H1 (cell line): ENCODE measurements around the gene JPH2. TPM values are rescaled to one million over a fixed set of nuclear protein-coding genes. Genes with fewer than 3 reads are reported as not detected.
"Not testable (repeated sequence)": the region's sequence is repeated elsewhere in the genome, so short reads cannot be mapped to it uniquely, and the experiment has no call there.

ENCODE experiments used
- CTCF ChIA-PET: fragments of 300-600 bp; sonication (Branson Sonifier 250); formaldehyde crosslinking; loops from one replicate; lab custom pipeline; 2021; ENCODE audit not compliant: partially characterized antibody; lab: Charles Lee
- POLR2A ChIA-PET: fragments of 300-600 bp; sonication (Branson Sonifier 250); formaldehyde crosslinking; loops from one replicate; lab custom pipeline; 2021; ENCODE audit warnings: inconsistent platforms; ENCODE audit not compliant: partially characterized antibody; lab: Charles Lee
- DNase-seq, 2 experiments: peaks; one replicate each; pipeline versions ENCODE4 v3.0.0 to v3.0.0-alpha.2; 2010 to 2022; ENCODE audit warnings: low spot score in 2 of 2, low read depth in 1 of 2, mixed read lengths in 1 of 2
- FAIRE-seq: peaks from 2 replicates; lab custom pipeline; 2011; peaks lifted over from hg19 to GRCh38; lab: Jason Lieb, UNC
- H2AFZ ChIP-seq: 2 replicates; pipeline ENCODE4 v1.8.1; 2012; ENCODE audit warnings: low read length, inconsistent platforms
- H2AK5ac ChIP-seq: 2 replicates; pipeline ENCODE4 v1.6.1; 2013; ENCODE audit warnings: low read depth, low read length
- H2BK120ac ChIP-seq: replicated peaks from 2 replicates; pipeline ENCODE3; 2013; ENCODE audit warnings: low read depth, low read length, inconsistent platforms
- H2BK12ac ChIP-seq: 2 replicates; pipeline ENCODE4 v1.6.1; 2013; ENCODE audit warnings: low read depth, low read length
- H2BK15ac ChIP-seq: 2 replicates; pipeline ENCODE4 v1.6.1; 2013; ENCODE audit warnings: low read length
- H2BK20ac ChIP-seq: 2 replicates; pipeline ENCODE4 v1.6.1; 2013; ENCODE audit warnings: low read length
- H2BK5ac ChIP-seq: 2 replicates; pipeline ENCODE4 v1.6.1; 2013; ENCODE audit warnings: low read depth, low read length
- H3K14ac ChIP-seq: 2 replicates; pipeline ENCODE4 v1.6.1; 2013; ENCODE audit warnings: inconsistent platforms; ENCODE audit not compliant: insufficient read length
- H3K18ac ChIP-seq: 2 replicates; pipeline ENCODE4 v1.6.1; 2013; ENCODE audit warnings: low read length; ENCODE audit errors: extremely low read depth
- H3K23ac ChIP-seq: 2 replicates; pipeline ENCODE4 v1.6.1; 2013; ENCODE audit warnings: inconsistent platforms; ENCODE audit not compliant: insufficient read length
- H3K23me2 ChIP-seq: 2 replicates; pipeline ENCODE4 v1.6.1; 2013; ENCODE audit warnings: low read depth, low read length
- H3K27ac ChIP-seq: 2 replicates; pipeline ENCODE4 v1.6.1; 2011; ENCODE audit warnings: low read depth, low read length, inconsistent platforms
- H3K27me3 ChIP-seq, 4 experiments: replicated peaks in 1 of 4; 1 replicate in 1 of 4; 2 replicates in 3 of 4; pipeline versions ENCODE4 v1.6.1 to v1.8.1; 2011 to 2013; ENCODE audit warnings: low read length in 3 of 4, mild to moderate bottlenecking in 3 of 4, inconsistent platforms in 2 of 4, mixed read lengths in 2 of 4, moderate library complexity in 1 of 4; ENCODE audit not compliant: control insufficient read depth in 3 of 4, insufficient read depth in 3 of 4; ENCODE audit errors: extremely low read depth in 1 of 4
- H3K36me3 ChIP-seq, 4 experiments: 2 replicates each; pipeline versions ENCODE4 v1.6.1 to v1.8.1; 2011 to 2013; ENCODE audit warnings: mild to moderate bottlenecking in 4 of 4, low read length in 3 of 4, moderate library complexity in 2 of 4, control low read depth in 1 of 4, inconsistent platforms in 1 of 4; ENCODE audit not compliant: insufficient read depth in 4 of 4, control insufficient read depth in 2 of 4
- H3K4ac ChIP-seq: replicated peaks from 2 replicates; pipeline ENCODE3; 2013; ENCODE audit warnings: low read length, low read depth, mixed read lengths, inconsistent platforms; ENCODE audit not compliant: insufficient read length
- H3K4me1 ChIP-seq, 4 experiments: replicated peaks in 1 of 4; 1 replicate in 1 of 4; 2 replicates in 3 of 4; pipeline versions ENCODE4 v1.6.1 to v1.8.1; 2011 to 2013; ENCODE audit warnings: low read length in 3 of 4, inconsistent platforms in 2 of 4, mixed read lengths in 1 of 4; ENCODE audit not compliant: insufficient read depth in 4 of 4, control insufficient read depth in 3 of 4
- H3K4me2 ChIP-seq, 2 experiments: 2 replicates each; pipeline versions ENCODE4 v1.6.1 to v1.8.1; 2011 to 2013; ENCODE audit warnings: low read depth in 2 of 2, low read length in 2 of 2, control low read depth in 1 of 2, inconsistent platforms in 1 of 2, mild to moderate bottlenecking in 1 of 2; ENCODE audit not compliant: insufficient read depth in 1 of 2
- H3K4me3 ChIP-seq, 4 experiments: fragments of 200-600, 300-600 bp in 1 of 4; sonication (generic), shearing (Covaris generic), sonication (Bioruptor Twin) in 1 of 4; 2 replicates each; pipeline versions ENCODE4 v1.5.1 to v1.8.1; 2011 to 2016; ENCODE audit warnings: low read length in 4 of 4, low read depth in 3 of 4, control low read depth in 2 of 4, inconsistent platforms in 2 of 4, mild to moderate bottlenecking in 2 of 4, mixed read lengths in 1 of 4, moderate library complexity in 1 of 4; ENCODE audit not compliant: insufficient read depth in 2 of 4; ENCODE audit errors: extremely low read depth in 1 of 4
- H3K56ac ChIP-seq: replicated peaks from 2 replicates; pipeline ENCODE3; 2013; ENCODE audit warnings: low read depth, mild to moderate bottlenecking, mixed read lengths, low read length, inconsistent platforms; ENCODE audit not compliant: insufficient read length
- H3K79me1 ChIP-seq: 2 replicates; pipeline ENCODE4 v1.6.1; 2013; ENCODE audit warnings: low read depth, low read length, control low read depth
- H3K79me2 ChIP-seq, 2 experiments: 2 replicates each; pipeline versions ENCODE4 v1.6.1 to v1.8.1; 2012 to 2013; ENCODE audit warnings: low read length in 2 of 2, mild to moderate bottlenecking in 2 of 2, inconsistent platforms in 1 of 2; ENCODE audit not compliant: insufficient read depth in 2 of 2, control insufficient read depth in 1 of 2
- H3K9ac ChIP-seq, 4 experiments: replicated peaks in 1 of 4; 1 replicate in 1 of 4; 2 replicates in 3 of 4; pipeline versions ENCODE4 v1.6.1 to v1.8.1; 2011 to 2013; ENCODE audit warnings: low read depth in 3 of 4, low read length in 3 of 4, control low read depth in 2 of 4, mild to moderate bottlenecking in 2 of 4, moderate library complexity in 2 of 4, inconsistent platforms in 1 of 4; ENCODE audit errors: extremely low read depth in 1 of 4
- H3K9me3 ChIP-seq, 2 experiments: 2 replicates each; pipeline versions ENCODE4 v1.6.1 to v1.8.1; 2012 to 2013; ENCODE audit warnings: mild to moderate bottlenecking in 2 of 2, moderate library complexity in 2 of 2, control low read depth in 1 of 2, inconsistent platforms in 1 of 2, low read depth in 1 of 2, low read length in 1 of 2, mixed read lengths in 1 of 2; ENCODE audit not compliant: insufficient read depth in 2 of 2
- H4K20me1 ChIP-seq, 2 experiments: replicated peaks in 1 of 2; 2 replicates each; pipeline versions ENCODE3 to v1.8.1; 2011 to 2013; ENCODE audit warnings: inconsistent platforms in 2 of 2, low read length in 2 of 2, mild to moderate bottlenecking in 1 of 2; ENCODE audit not compliant: insufficient read depth in 2 of 2, control insufficient read depth in 1 of 2
- H4K5ac ChIP-seq: 2 replicates; pipeline ENCODE4 v1.6.1; 2013; ENCODE audit warnings: low read length, low read depth, mixed read lengths, inconsistent platforms; ENCODE audit not compliant: insufficient read length
- H4K8ac ChIP-seq: 2 replicates; pipeline ENCODE4 v1.8.0; 2013; ENCODE audit warnings: mild to moderate bottlenecking, moderate library complexity, low read length, inconsistent platforms; ENCODE audit not compliant: insufficient read depth; ENCODE audit errors: extremely low read depth
- H4K91ac ChIP-seq: replicated peaks from 2 replicates; pipeline ENCODE3; 2013; ENCODE audit warnings: low read length, mixed read lengths, inconsistent platforms; ENCODE audit not compliant: insufficient read length
- WGBS, 2 experiments: shearing (Covaris generic) in 1 of 2; methylation state at CpG; one replicate each; pipeline versions ENCODE4 v1.1.6 to v1.1.7; 2013 to 2015; ENCODE audit warnings: low lambda C conversion rate in 2 of 2, mixed read lengths in 2 of 2, inconsistent platforms in 1 of 2, low coverage in 1 of 2, missing lambda C conversion rate in 1 of 2; ENCODE audit not compliant: insufficient replicate concordance in 2 of 2, insufficient coverage in 1 of 2, insufficient read length in 1 of 2; ENCODE audit errors: extremely low coverage in 1 of 2, missing lambda C conversion rate in 1 of 2; 5-methylcytosine and 5-hydroxymethylcytosine counted together
- polyA plus RNA-seq, 7 experiments: library from polyadenylated mRNA; depleted of rRNA in 3 of 7; stranded (reverse) in 5 of 7; unstranded in 2 of 7; fragments of >200 nt in 5 of 7; fragments of 200-250 nt in 2 of 7; gene quantifications; 1 replicate in 5 of 7; 2 replicates in 1 of 7; 4 replicates in 1 of 7; pipeline versions ENCODE4 v1.2.1 to v1.2.3, GENCODE V29; 2011 to 2013; ENCODE audit warnings: missing spikeins in 2 of 7, mixed read lengths in 2 of 7
- total RNA-seq: library from RNA; stranded (reverse); fragmentation: NEBNext Ultra II Directional; extraction: Animal tissue kit (Norgen Biotek cat#: 25700); gene quantifications from 2 replicates; pipeline ENCODE4 v1.2.1, GENCODE V29; 2021

JPH2 gene
- total and polyA plus RNA-seq, 2 of the 8 experiments (the other 6 are each of a cell fraction or from before 2014, with no cell fraction given), result 0.59 to 1.3 TPM

DNA sequence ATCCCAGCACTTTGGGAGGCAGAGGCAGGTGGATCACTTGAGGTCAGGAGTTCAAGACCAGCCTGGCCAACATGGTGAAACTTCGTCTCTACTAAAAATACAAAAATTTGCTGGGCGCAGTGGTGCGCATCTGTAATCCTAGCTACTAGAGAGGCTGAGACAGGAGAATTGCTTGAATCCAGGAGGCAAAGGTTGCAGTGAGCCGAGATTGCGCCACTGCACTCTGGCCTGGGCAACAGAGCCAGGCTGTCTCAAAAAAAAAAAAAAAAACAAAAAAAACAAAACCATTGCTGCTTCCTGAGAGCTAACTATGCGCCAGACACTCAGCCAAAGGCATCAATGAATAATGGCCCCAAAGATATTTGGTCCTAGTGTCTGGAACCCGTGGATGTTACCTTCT, 57.7 kb downstream of the JPH2 start:
- not testable (repeated sequence) for DNase-seq, H3K27ac ChIP-seq, H2BK5ac ChIP-seq, H3K79me2 ChIP-seq, H3K23ac ChIP-seq, H3K4me1 ChIP-seq, H4K20me1 ChIP-seq, H3K23me2 ChIP-seq, H4K91ac ChIP-seq, H2BK12ac ChIP-seq, H2BK20ac ChIP-seq, H3K79me1 ChIP-seq, H3K4me3 ChIP-seq, H2BK120ac ChIP-seq, H2BK15ac ChIP-seq, H2AK5ac ChIP-seq, H3K4me2 ChIP-seq, H3K4ac ChIP-seq, H3K9me3 ChIP-seq, H3K56ac ChIP-seq, H4K8ac ChIP-seq, H3K36me3 ChIP-seq, H3K14ac ChIP-seq, H4K5ac ChIP-seq, H3K18ac ChIP-seq, H2AFZ ChIP-seq, H3K9ac ChIP-seq, FAIRE-seq, H3K27me3 ChIP-seq
- ChIA-PET CTCF (interaction anchor here (0.7 to 4.3 kb wide), 9 partner anchors 10 to 87 kb away, joined by 3 to 23 read pairs (median 4); partner anchors contain the start of gene JPH2), POLR2A (interaction anchor here (0.6 to 1.3 kb wide), 2 partner anchors 52 to 409 kb away, joined by 3 read pairs; no protein-coding TSS in a partner anchor)
- 89% methylated on average over 7 of the region's 7 CpGs; no CpG with 5 or more reads in 1 of the 2 experiments for WGBS, 2 experiments
